BE2C (cell line): Measurements from ENCODE around the gene SON.

Experiments used
- DNase-seq: peaks from one replicate; pipeline ENCODE4 v3.0.0-alpha.2; 2020
- H3K27me3 ChIP-seq: fragments of 250-450 bp; sonication (Bioruptor Pico); 2 replicates; pipeline ENCODE4 v1.5.1; 2020; ENCODE audit warnings: mild to moderate bottlenecking
- H3K36me3 ChIP-seq: fragments of 250-450 bp; sonication (Bioruptor Pico); 2 replicates; pipeline ENCODE4 v1.5.1; 2020; ENCODE audit warnings: mild to moderate bottlenecking
- H3K4me1 ChIP-seq: fragments of 250-450 bp; sonication (Bioruptor Pico); 2 replicates; pipeline ENCODE4 v1.5.1; 2020
- H3K4me3 ChIP-seq: 2 replicates; pipeline ENCODE4 v1.5.1; 2011; ENCODE audit warnings: low read depth, low read length
- H3K9me3 ChIP-seq: fragments of 250-450 bp; sonication (Bioruptor Pico); 2 replicates; pipeline ENCODE4 v1.5.1; 2020
- CTCF ChIP-seq: IDR thresholded peaks from 2 replicates; pipeline ENCODE4 v1.5.1; 2012; ENCODE audit warnings: mild to moderate bottlenecking, low read depth, low read length

Gene SON

GRCh38 chr21:33578214-33578613 is 35.4 kb downstream of the SON start:
- H3K36me3 ChIP-seq, result peaks cover 74% of the 10 kb centered on the region
- DNase-seq, result no peak
- no peak overlapping the region for H3K4me3 ChIP-seq
- no peaks in the 10 kb centered on the region for H3K27me3 ChIP-seq
- no peaks in the 10 kb centered on the region; the same call in none of the 2 replicates for H3K4me1 ChIP-seq
- TF ChIP-seq CTCF, result no peak
- H3K9me3 ChIP-seq, result no peaks in the 10 kb centered on the region

- no peaks in the 10 kb centered on the region; the same call in none of the 2 replicates for H3K4me1 ChIP-seq
- no peak for DNase-seq
- no peak overlapping the region for H3K4me3 ChIP-seq
- no peaks in the 10 kb centered on the region for H3K27me3 ChIP-seq
- no peaks in the 10 kb centered on the region for H3K9me3 ChIP-seq
- peaks cover 66% of the 10 kb centered on the region for H3K36me3 ChIP-seq
- no peak for TF ChIP-seq CTCF
Measured at GRCh38 chr21:33578959-33579542, 36.2 kb downstream of the SON start.

- H3K27me3 ChIP-seq, result no peaks in the 10 kb centered on the region
- no peak for TF ChIP-seq CTCF
- no peaks in the 10 kb centered on the region; the same call in 1 of the 2 replicates for H3K4me1 ChIP-seq
- H3K9me3 ChIP-seq, result no peaks in the 10 kb centered on the region
- peaks cover 21% of the 10 kb centered on the region for H3K36me3 ChIP-seq
- no peak for DNase-seq
- H3K4me3 ChIP-seq, result no peak overlapping the region
Measured at GRCh38 chr21:33584455-33584854, 41.6 kb downstream of the SON start.

- H3K9me3 ChIP-seq, result no peaks in the 10 kb centered on the region
- H3K27me3 ChIP-seq, result no peaks in the 10 kb centered on the region
- H3K4me3 ChIP-seq, result peak overlapping the region; percentile 88
- no peak for TF ChIP-seq CTCF
- H3K4me1 ChIP-seq, result no peaks in the 10 kb centered on the region
- peaks cover 10% of the 10 kb centered on the region for H3K36me3 ChIP-seq
- no peak for DNase-seq
Measured at GRCh38 chr21:33586927-33587326, 44.1 kb downstream of the SON start.

- peak overlapping the region; percentile 88 for H3K4me3 ChIP-seq
- DNase-seq, result peak; percentile 38
Measured at GRCh38 chr21:33587792-33588484, 45.1 kb downstream of the SON start.

More at GRCh38 chr21:33587792-33588484, 45.1 kb downstream of the SON start:
- no peaks in the 10 kb centered on the region for H3K9me3 ChIP-seq
- no peaks in the 10 kb centered on the region for H3K4me1 ChIP-seq
- H3K36me3 ChIP-seq, result peaks cover 6% of the 10 kb centered on the region
- H3K27me3 ChIP-seq, result no peaks in the 10 kb centered on the region
- TF ChIP-seq CTCF, result no peak
